H1 (cell line): ENCODE results near the gene TAS2R38. TPM values are rescaled to one million over a fixed set of nuclear protein-coding genes. Genes with fewer than 3 reads are reported as not detected.
A peak's percentile ranks its signal among the peaks of the same experiment; 100 is the strongest.

Experiments
- ATF2 ChIP-seq: IDR thresholded peaks from 2 replicates; pipeline ENCODE4 v1.6.1; 2012; ENCODE audit warnings: low read length, inconsistent platforms
- CBX5 ChIP-seq: fragments of 300-800, 300-1000 bp; sonication (generic); IDR thresholded peaks from 2 replicates; pipeline ENCODE4 v1.7.1; 2016; ENCODE audit warnings: antibody characterized with exemption, low read length, low read depth
- CBX8 ChIP-seq: fragments of 300-800, 300-1000 bp; sonication (generic); IDR thresholded peaks from 2 replicates; pipeline ENCODE4 v1.7.1; 2016; ENCODE audit warnings: low read depth, low read length, borderline replicate concordance
- CREB1 ChIP-seq: IDR thresholded peaks from 2 replicates; pipeline ENCODE4 v1.6.1; 2012; ENCODE audit warnings: inconsistent platforms
- EP300 ChIP-seq, 2 experiments: IDR thresholded peaks; 1 replicate in 1 of 2; 2 replicates in 1 of 2; pipeline ENCODE4 v1.6.1; 2011 to 2012; ENCODE audit warnings: low read depth in 2 of 2, low read length in 2 of 2, mild to moderate bottlenecking in 2 of 2, borderline replicate concordance in 1 of 2, inconsistent platforms in 1 of 2, moderate library complexity in 1 of 2
- KDM5A ChIP-seq: fragments of 200-600 bp; IDR thresholded peaks from 2 replicates; pipeline ENCODE4 v1.7.1; 2012; ENCODE audit warnings: mild to moderate bottlenecking, low read length, inconsistent platforms, mixed read lengths
- NANOG ChIP-seq: IDR thresholded peaks from 2 replicates; pipeline ENCODE4 v1.6.1; 2011; ENCODE audit warnings: low read length, low read depth, mild to moderate bottlenecking, inconsistent platforms; ENCODE audit not compliant: insufficient read depth, poor library complexity, severe bottlenecking
- POLR2AphosphoS5 ChIP-seq: IDR thresholded peaks from 2 replicates; pipeline ENCODE4 v1.6.1; 2011; ENCODE audit warnings: low read depth, low read length
- RAD21 ChIP-seq, 2 experiments: IDR thresholded peaks in 1 of 2; conservative IDR thresholded peaks in 1 of 2; 2 replicates each; pipeline ENCODE4 v1.6.1; 2011; ENCODE audit warnings: low read depth in 2 of 2, low read length in 2 of 2, improper control_type of control experiment in 1 of 2, inconsistent platforms in 1 of 2, mild to moderate bottlenecking in 1 of 2, moderate library complexity in 1 of 2
- RXRA ChIP-seq: IDR thresholded peaks from 2 replicates; pipeline ENCODE4 v1.6.1; 2011; ENCODE audit warnings: low read depth, mild to moderate bottlenecking, low read length, moderate library complexity; ENCODE audit not compliant: insufficient read depth
- SP1 ChIP-seq: IDR thresholded peaks from 2 replicates; pipeline ENCODE4 v1.6.1; 2011; ENCODE audit warnings: low read depth, low read length
- SP4 ChIP-seq: IDR thresholded peaks from 2 replicates; pipeline ENCODE4 v1.6.1; 2012; ENCODE audit warnings: low read length, inconsistent platforms
- SRF ChIP-seq: IDR thresholded peaks from 2 replicates; pipeline ENCODE4 v1.6.1; 2011; ENCODE audit warnings: mild to moderate bottlenecking, low read depth, low read length, moderate library complexity
- YY1 ChIP-seq: IDR thresholded peaks from 2 replicates; pipeline ENCODE4 v1.6.1; 2011; ENCODE audit warnings: low read depth, mild to moderate bottlenecking, low read length
- polyA plus RNA-seq, 7 experiments: library from polyadenylated mRNA; depleted of rRNA in 3 of 7; stranded (reverse) in 5 of 7; unstranded in 2 of 7; fragments of >200 nt in 5 of 7; fragments of 200-250 nt in 2 of 7; gene quantifications; 1 replicate in 5 of 7; 2 replicates in 1 of 7; 4 replicates in 1 of 7; pipeline versions ENCODE4 v1.2.1 to v1.2.3, GENCODE V29; 2011 to 2013; ENCODE audit warnings: missing spikeins in 2 of 7, mixed read lengths in 2 of 7
- total RNA-seq: library from RNA; stranded (reverse); fragmentation: NEBNext Ultra II Directional; extraction: Animal tissue kit (Norgen Biotek cat#: 25700); gene quantifications from 2 replicates; pipeline ENCODE4 v1.2.1, GENCODE V29; 2021
- TF ChIP-seq, protein P1 (sequence below): IDR thresholded peaks from 2 replicates; pipeline ENCODE4 v1.6.1; 2011; ENCODE audit warnings: low read length, improper control_type of control experiment

Gene TAS2R38
- total and polyA plus RNA-seq, 2 of the 8 experiments (the other 6 are each of a cell fraction or from before 2014, with no cell fraction given) = 0.11 TPM; not detected in 1

- TF ChIP-seq EP300 (IDR thresholded peaks at IDR 0.05; ENCODE audit: borderline replicate concordance in 1 of 2, low read depth in 2 of 2, low read length in 2 of 2) (peak in 1 of 2 experiments; percentile 19; a peak in 1 of 3 replicates), POLR2AphosphoS5 (no peak), KDM5A (no peak), CBX5 (no peak), ATF2 (no peak), NANOG (no peak), YY1 (peak; percentile 79), CBX8 (no peak), SP1 (peak; percentile 79; the same call in 1 of the 2 replicates), RAD21 (IDR thresholded peaks at IDR 0.05 in 1 of 2, conservative IDR thresholded peaks at IDR 0.05 in 1 of 2; ENCODE audit: low read depth in 2 of 2, low read length in 2 of 2) (peak; percentile 98 to 99), RXRA (no peak), CREB1 (no peak), SP4 (no peak; the same call in 1 of the 2 replicates), SRF (no peak)
- TF ChIP-seq, protein P1, sequence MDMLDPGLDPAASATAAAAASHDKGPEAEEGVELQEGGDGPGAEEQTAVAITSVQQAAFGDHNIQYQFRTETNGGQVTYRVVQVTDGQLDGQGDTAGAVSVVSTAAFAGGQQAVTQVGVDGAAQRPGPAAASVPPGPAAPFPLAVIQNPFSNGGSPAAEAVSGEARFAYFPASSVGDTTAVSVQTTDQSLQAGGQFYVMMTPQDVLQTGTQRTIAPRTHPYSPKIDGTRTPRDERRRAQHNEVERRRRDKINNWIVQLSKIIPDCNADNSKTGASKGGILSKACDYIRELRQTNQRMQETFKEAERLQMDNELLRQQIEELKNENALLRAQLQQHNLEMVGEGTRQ = no peak
These were observed 2.4 kb upstream of the TAS2R38 start (continued) for GRCh38 chr7:141975806-141976523.
